Liver (tissue), 9 donors: ENCODE results near the gene RBM28. TPM values are rescaled to one million over a fixed set of nuclear protein-coding genes. Genes with fewer than 3 reads are reported as not detected.

Experiments used
- DNase-seq: peaks from one replicate; pipeline ENCODE4 v3.0.0-alpha.2; 2017; ENCODE audit warnings: low spot score
- H3K27ac ChIP-seq, 2 donors: one replicate each; pipeline ENCODE4 v1.7.0; 2013; ENCODE audit warnings: inconsistent platforms in 2 of 2, low read length in 2 of 2, control low read depth in 1 of 2, low read depth in 1 of 2, mild to moderate bottlenecking in 1 of 2
- H3K27me3 ChIP-seq, 4 donors: one replicate each; pipeline versions ENCODE4 v1.6.1 to v1.7.0; 2013; ENCODE audit warnings: low read length in 3 of 4, inconsistent platforms in 1 of 4, mild to moderate bottlenecking in 1 of 4, moderate library complexity in 1 of 4; ENCODE audit not compliant: control insufficient read depth in 4 of 4, insufficient read depth in 4 of 4
- H3K36me3 ChIP-seq, 4 donors: one replicate each; pipeline versions ENCODE4 v1.6.1 to v1.7.0; 2013; ENCODE audit warnings: low read length in 3 of 4, mild to moderate bottlenecking in 3 of 4, low read depth in 1 of 4, moderate library complexity in 1 of 4; ENCODE audit not compliant: control insufficient read depth in 4 of 4, insufficient read depth in 3 of 4
- H3K4me1 ChIP-seq, 4 donors: one replicate each; pipeline versions ENCODE4 v1.6.1 to v1.7.0; 2013; ENCODE audit warnings: low read length in 3 of 4, mild to moderate bottlenecking in 3 of 4, moderate library complexity in 1 of 4; ENCODE audit not compliant: control insufficient read depth in 4 of 4, insufficient read depth in 4 of 4
- H3K4me3 ChIP-seq, 3 donors: one replicate each; pipeline versions ENCODE4 v1.6.1 to v1.7.0; 2013; ENCODE audit warnings: low read length in 3 of 3, control low read depth in 1 of 3, low read depth in 1 of 3, mild to moderate bottlenecking in 1 of 3
- H3K9ac ChIP-seq, 2 donors: one replicate each; pipeline ENCODE4 v1.7.0; 2013; ENCODE audit warnings: low read length in 2 of 2, mild to moderate bottlenecking in 2 of 2, moderate library complexity in 2 of 2, control low read depth in 1 of 2, low read depth in 1 of 2
- H3K9me3 ChIP-seq, 4 donors: one replicate each; pipeline versions ENCODE4 v1.6.1 to v1.7.0; 2013; ENCODE audit warnings: low read length in 3 of 4; ENCODE audit not compliant: control insufficient read depth in 4 of 4
- EGR1 ChIP-seq, 2 donors: IDR thresholded peaks; 2 replicates each; pipeline ENCODE4 v1.6.1; 2016 to 2018; ENCODE audit warnings: antibody characterized with exemption in 2 of 2, low read depth in 2 of 2
- FOXA1 ChIP-seq: IDR thresholded peaks from 2 replicates; pipeline ENCODE4 v1.6.1; 2016; ENCODE audit warnings: antibody characterized with exemption
- FOXA2 ChIP-seq: IDR thresholded peaks from 2 replicates; pipeline ENCODE4 v1.6.1; 2016; ENCODE audit warnings: antibody characterized with exemption
- GABPA ChIP-seq, 2 donors: IDR thresholded peaks in 1 of 2; conservative IDR thresholded peaks in 1 of 2; 2 replicates each; pipeline ENCODE4 v1.6.1; 2016; ENCODE audit warnings: antibody characterized with exemption in 2 of 2, mild to moderate bottlenecking in 1 of 2, moderate library complexity in 1 of 2
- HNF4A ChIP-seq, 2 donors: conservative IDR thresholded peaks; 2 replicates each; pipeline ENCODE4 v1.6.1; 2016; ENCODE audit warnings: antibody characterized with exemption in 2 of 2, mild to moderate bottlenecking in 2 of 2
- HNF4G ChIP-seq: IDR thresholded peaks from 2 replicates; pipeline ENCODE4 v1.6.1; 2016; ENCODE audit warnings: antibody characterized with exemption
- JUND ChIP-seq, 2 donors: IDR thresholded peaks; 2 replicates each; pipeline ENCODE4 v1.6.1; 2016; ENCODE audit warnings: antibody characterized with exemption in 2 of 2
- MAX ChIP-seq: IDR thresholded peaks from 2 replicates; pipeline ENCODE4 v1.6.1; 2016; ENCODE audit warnings: antibody characterized with exemption
- NR2F2 ChIP-seq: IDR thresholded peaks from 2 replicates; pipeline ENCODE4 v1.6.1; 2016; ENCODE audit warnings: antibody characterized with exemption
- RAD21 ChIP-seq, 2 donors: IDR thresholded peaks; 2 replicates each; pipeline ENCODE4 v1.6.1; 2016; ENCODE audit warnings: antibody characterized with exemption in 2 of 2, mild to moderate bottlenecking in 2 of 2
- RXRA ChIP-seq, 2 donors: IDR thresholded peaks; 2 replicates each; pipeline ENCODE4 v1.6.1; 2017 to 2018; ENCODE audit warnings: antibody characterized with exemption in 2 of 2, mild to moderate bottlenecking in 1 of 2
- SP1 ChIP-seq: IDR thresholded peaks from 2 replicates; pipeline ENCODE4 v1.6.1; 2018; ENCODE audit warnings: antibody characterized with exemption, mild to moderate bottlenecking
- TAF1 ChIP-seq: conservative IDR thresholded peaks from 2 replicates; pipeline ENCODE4 v1.6.1; 2016; ENCODE audit warnings: antibody characterized with exemption, mild to moderate bottlenecking
- YY1 ChIP-seq: IDR thresholded peaks from 2 replicates; pipeline ENCODE4 v1.6.1; 2016; ENCODE audit warnings: antibody characterized with exemption, mild to moderate bottlenecking
- ZBTB33 ChIP-seq: IDR thresholded peaks from 2 replicates; pipeline ENCODE4 v1.6.1; 2016; ENCODE audit warnings: antibody characterized with exemption
- WGBS: extraction: QIAGEN DNeasy Blood & Tissue Kit; methylation state at CpG from one replicate; pipeline ENCODE4 v1.1.7; 2013; 5-methylcytosine and 5-hydroxymethylcytosine counted together
- polyA plus RNA-seq, 2 donors: library from polyadenylated mRNA; stranded (reverse) in 1 of 2; unstranded in 1 of 2; fragments of 200-250 nt in 1 of 2; fragments of >200 nt in 1 of 2; fragmentation: Nextera tagmentation in 1 of 2; extraction: Ambion mirVana in 1 of 2; gene quantifications; one replicate each; pipeline versions ENCODE4 v1.2.1 to v1.2.3, GENCODE V29; 2013 to 2015
- total RNA-seq, 2 donors: library from RNA; depleted of rRNA; stranded (reverse); fragments of >200 nt; gene quantifications; one replicate each; pipeline ENCODE4 v1.2.3, GENCODE V29; 2014
- TF ChIP-seq, protein P1 (sequence below): IDR thresholded peaks from 2 replicates; pipeline ENCODE4 v1.6.1; 2016; ENCODE audit warnings: antibody characterized with exemption, mild to moderate bottlenecking
- TF ChIP-seq, protein P2 (sequence below): fragments of 150-350 bp; IDR thresholded peaks from 2 replicates; pipeline ENCODE4 v1.5.1; 2017; ENCODE audit warnings: improper control_type of control experiment, low read depth, low read length; ENCODE audit not compliant: missing input control
- TF ChIP-seq, protein P3 (sequence below): IDR thresholded peaks from 2 replicates; pipeline ENCODE4 v1.6.1; 2016; ENCODE audit warnings: antibody characterized with exemption
- donor health status: healthy.
- donor health status: healthy.
- donor health status: healthy.
- donor health status: healthy.
- donor health status: healthy.

The RBM28 gene
- total and polyA plus RNA-seq, 4 donors, result 3.6 to 16.1 (median 11.7) TPM

DNA sequence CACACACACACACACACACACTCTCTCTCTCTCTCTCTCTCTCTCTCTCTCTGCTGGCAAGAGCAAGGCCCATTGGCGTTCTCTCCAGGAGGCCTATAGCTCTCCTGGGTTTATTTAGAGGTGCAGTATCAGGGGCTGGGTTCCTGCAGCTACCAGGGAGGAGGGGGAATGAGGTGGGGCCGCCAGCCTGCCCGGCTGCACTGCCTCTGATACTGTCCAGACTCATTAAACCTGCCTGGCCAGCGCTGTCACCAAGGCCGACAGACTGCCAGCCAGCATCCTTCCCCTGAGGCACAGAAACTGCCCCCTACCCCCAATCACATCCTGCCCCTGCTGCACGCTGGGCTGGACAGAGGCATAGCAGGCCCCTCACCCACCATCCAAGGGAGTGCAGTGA, 13.5 kb upstream of the RBM28 start:
- Histone ChIP-seq H3K27me3 (peaks cover 0 to 9% (median 0%) of the 10 kb centered on the region in 4 donors), H3K4me3 (no peak overlapping the region), H3K27ac (no peak overlapping the region), H3K36me3 (no peaks in the 10 kb centered on the region), H3K9me3 (no peaks in the 10 kb centered on the region), H3K4me1 (peaks cover 8 to 18% (median 10%) of the 10 kb centered on the region in 4 donors), H3K9ac (no peak overlapping the region)
- no peak for TF ChIP-seq FOXA2
- TF ChIP-seq NR2F2, result no peak
- no peak for TF ChIP-seq RAD21 (IDR thresholded peaks at IDR 0.05)
- no peak for TF ChIP-seq ZBTB33
- no peak for TF ChIP-seq EGR1 (IDR thresholded peaks at IDR 0.05; ENCODE audit: low read depth in 2 of 2)
- TF ChIP-seq, protein P1, sequence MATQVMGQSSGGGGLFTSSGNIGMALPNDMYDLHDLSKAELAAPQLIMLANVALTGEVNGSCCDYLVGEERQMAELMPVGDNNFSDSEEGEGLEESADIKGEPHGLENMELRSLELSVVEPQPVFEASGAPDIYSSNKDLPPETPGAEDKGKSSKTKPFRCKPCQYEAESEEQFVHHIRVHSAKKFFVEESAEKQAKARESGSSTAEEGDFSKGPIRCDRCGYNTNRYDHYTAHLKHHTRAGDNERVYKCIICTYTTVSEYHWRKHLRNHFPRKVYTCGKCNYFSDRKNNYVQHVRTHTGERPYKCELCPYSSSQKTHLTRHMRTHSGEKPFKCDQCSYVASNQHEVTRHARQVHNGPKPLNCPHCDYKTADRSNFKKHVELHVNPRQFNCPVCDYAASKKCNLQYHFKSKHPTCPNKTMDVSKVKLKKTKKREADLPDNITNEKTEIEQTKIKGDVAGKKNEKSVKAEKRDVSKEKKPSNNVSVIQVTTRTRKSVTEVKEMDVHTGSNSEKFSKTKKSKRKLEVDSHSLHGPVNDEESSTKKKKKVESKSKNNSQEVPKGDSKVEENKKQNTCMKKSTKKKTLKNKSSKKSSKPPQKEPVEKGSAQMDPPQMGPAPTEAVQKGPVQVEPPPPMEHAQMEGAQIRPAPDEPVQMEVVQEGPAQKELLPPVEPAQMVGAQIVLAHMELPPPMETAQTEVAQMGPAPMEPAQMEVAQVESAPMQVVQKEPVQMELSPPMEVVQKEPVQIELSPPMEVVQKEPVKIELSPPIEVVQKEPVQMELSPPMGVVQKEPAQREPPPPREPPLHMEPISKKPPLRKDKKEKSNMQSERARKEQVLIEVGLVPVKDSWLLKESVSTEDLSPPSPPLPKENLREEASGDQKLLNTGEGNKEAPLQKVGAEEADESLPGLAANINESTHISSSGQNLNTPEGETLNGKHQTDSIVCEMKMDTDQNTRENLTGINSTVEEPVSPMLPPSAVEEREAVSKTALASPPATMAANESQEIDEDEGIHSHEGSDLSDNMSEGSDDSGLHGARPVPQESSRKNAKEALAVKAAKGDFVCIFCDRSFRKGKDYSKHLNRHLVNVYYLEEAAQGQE, result no peak
- TF ChIP-seq RXRA (IDR thresholded peaks at IDR 0.05), result no peak
- TF ChIP-seq YY1, result no peak
- WGBS, result 86% methylated on average over 6 of the region's 6 CpGs
- no peak for DNase-seq

GRCh38 chr7:128356546-128357216, 13.0 kb upstream of the RBM28 start:
- Histone ChIP-seq H3K4me1 (peaks cover 4 to 18% (median 11%) of the 10 kb centered on the region in 4 donors), H3K27ac (no peak overlapping the region), H3K9me3 (no peaks in the 10 kb centered on the region), H3K4me3 (no peak overlapping the region), H3K36me3 (no peaks in the 10 kb centered on the region), H3K27me3 (peaks cover 0 to 9% (median 0%) of the 10 kb centered on the region in 4 donors), H3K9ac (no peak overlapping the region)
- 95% methylated on average over 2 of the region's 2 CpGs for WGBS
- DNase-seq, result no peak
- no peak for TF ChIP-seq HNF4G
- TF ChIP-seq FOXA1, result no peak
- TF ChIP-seq NR2F2, result no peak
- TF ChIP-seq YY1, result no peak
- TF ChIP-seq EGR1 (IDR thresholded peaks at IDR 0.05; ENCODE audit: low read depth in 2 of 2), result no peak
- no peak for TF ChIP-seq GABPA (IDR thresholded peaks at IDR 0.05 in 1 of 2, conservative IDR thresholded peaks at IDR 0.05 in 1 of 2)
- no peak for TF ChIP-seq FOXA2
- no peak for TF ChIP-seq MAX
- TF ChIP-seq SP1, result no peak
- no peak for TF ChIP-seq TAF1
- no peak for TF ChIP-seq RXRA (IDR thresholded peaks at IDR 0.05)
- TF ChIP-seq, protein P2, sequence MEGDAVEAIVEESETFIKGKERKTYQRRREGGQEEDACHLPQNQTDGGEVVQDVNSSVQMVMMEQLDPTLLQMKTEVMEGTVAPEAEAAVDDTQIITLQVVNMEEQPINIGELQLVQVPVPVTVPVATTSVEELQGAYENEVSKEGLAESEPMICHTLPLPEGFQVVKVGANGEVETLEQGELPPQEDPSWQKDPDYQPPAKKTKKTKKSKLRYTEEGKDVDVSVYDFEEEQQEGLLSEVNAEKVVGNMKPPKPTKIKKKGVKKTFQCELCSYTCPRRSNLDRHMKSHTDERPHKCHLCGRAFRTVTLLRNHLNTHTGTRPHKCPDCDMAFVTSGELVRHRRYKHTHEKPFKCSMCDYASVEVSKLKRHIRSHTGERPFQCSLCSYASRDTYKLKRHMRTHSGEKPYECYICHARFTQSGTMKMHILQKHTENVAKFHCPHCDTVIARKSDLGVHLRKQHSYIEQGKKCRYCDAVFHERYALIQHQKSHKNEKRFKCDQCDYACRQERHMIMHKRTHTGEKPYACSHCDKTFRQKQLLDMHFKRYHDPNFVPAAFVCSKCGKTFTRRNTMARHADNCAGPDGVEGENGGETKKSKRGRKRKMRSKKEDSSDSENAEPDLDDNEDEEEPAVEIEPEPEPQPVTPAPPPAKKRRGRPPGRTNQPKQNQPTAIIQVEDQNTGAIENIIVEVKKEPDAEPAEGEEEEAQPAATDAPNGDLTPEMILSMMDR, result no peak
- no peak for TF ChIP-seq ZBTB33
- TF ChIP-seq, protein P3, sequence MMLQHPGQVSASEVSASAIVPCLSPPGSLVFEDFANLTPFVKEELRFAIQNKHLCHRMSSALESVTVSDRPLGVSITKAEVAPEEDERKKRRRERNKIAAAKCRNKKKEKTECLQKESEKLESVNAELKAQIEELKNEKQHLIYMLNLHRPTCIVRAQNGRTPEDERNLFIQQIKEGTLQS, result no peak
- no peak for TF ChIP-seq JUND (IDR thresholded peaks at IDR 0.05)
- TF ChIP-seq HNF4A (conservative IDR thresholded peaks at IDR 0.05), result no peak
- TF ChIP-seq, protein P1, result no peak
